ENCODE data around the gene PCSK4.

The PCSK4 gene

GRCh38 chr19:1465191-1466016, 24.7 kb downstream of the PCSK4 start:
- H3K4me3 ChIP-seq (ENCODE audit: low read depth in 1 of 2, low read length in 2 of 2), result no peak overlapping the region
- H3K27me3 ChIP-seq (ENCODE audit: control insufficient read depth in 1 of 2, insufficient read depth in 2 of 2, low read length in 2 of 2), result peaks cover 0 to 48% of the 10 kb centered on the region in 2 donors

GRCh38 chr19:1461862-1462261, 28.3 kb downstream of the PCSK4 start:
- H3K27ac ChIP-seq (ENCODE audit: low read depth, low read length), result no peak overlapping the region
- no peaks in the 10 kb centered on the region for H3K4me1 ChIP-seq (ENCODE audit: insufficient read depth, low read length)
- no peak overlapping the region for H3K9ac ChIP-seq (ENCODE audit: low read length)
- no peak overlapping the region for H3K4me3 ChIP-seq (ENCODE audit: low read depth in 1 of 2, low read length in 2 of 2)
- H3K36me3 ChIP-seq (ENCODE audit: insufficient read depth, low read length), result no peaks in the 10 kb centered on the region
- H3K27me3 ChIP-seq (ENCODE audit: control insufficient read depth in 1 of 2, insufficient read depth in 2 of 2, low read length in 2 of 2), result peaks cover 0 to 35% of the 10 kb centered on the region in 2 donors
- H3K9me3 ChIP-seq (ENCODE audit: low read length), result no peaks in the 10 kb centered on the region

More at GRCh38 chr19:1465191-1466016, 24.7 kb downstream of the PCSK4 start:
- Histone ChIP-seq H3K36me3 (ENCODE audit: insufficient read depth, low read length) (no peaks in the 10 kb centered on the region), H3K27ac (ENCODE audit: low read depth, low read length) (no peak overlapping the region), H3K4me1 (ENCODE audit: insufficient read depth, low read length) (peaks cover 2% of the 10 kb centered on the region), H3K9ac (ENCODE audit: low read length) (no peak overlapping the region), H3K9me3 (ENCODE audit: low read length) (no peaks in the 10 kb centered on the region)

GRCh38 chr19:1460033-1460995, 29.8 kb downstream of the PCSK4 start:
- no peak overlapping the region for H3K27ac ChIP-seq (ENCODE audit: low read depth, low read length)
- H3K4me1 ChIP-seq (ENCODE audit: insufficient read depth, low read length), result no peaks in the 10 kb centered on the region
- H3K36me3 ChIP-seq (ENCODE audit: insufficient read depth, low read length), result no peaks in the 10 kb centered on the region
- H3K4me3 ChIP-seq (ENCODE audit: low read depth in 1 of 2, low read length in 2 of 2), result no peak overlapping the region
- H3K9me3 ChIP-seq (ENCODE audit: low read length), result no peaks in the 10 kb centered on the region
- no peak overlapping the region for H3K9ac ChIP-seq (ENCODE audit: low read length)
- H3K27me3 ChIP-seq (ENCODE audit: control insufficient read depth in 1 of 2, insufficient read depth in 2 of 2, low read length in 2 of 2), result peaks cover 13 to 35% of the 10 kb centered on the region in 2 donors

DNA sequence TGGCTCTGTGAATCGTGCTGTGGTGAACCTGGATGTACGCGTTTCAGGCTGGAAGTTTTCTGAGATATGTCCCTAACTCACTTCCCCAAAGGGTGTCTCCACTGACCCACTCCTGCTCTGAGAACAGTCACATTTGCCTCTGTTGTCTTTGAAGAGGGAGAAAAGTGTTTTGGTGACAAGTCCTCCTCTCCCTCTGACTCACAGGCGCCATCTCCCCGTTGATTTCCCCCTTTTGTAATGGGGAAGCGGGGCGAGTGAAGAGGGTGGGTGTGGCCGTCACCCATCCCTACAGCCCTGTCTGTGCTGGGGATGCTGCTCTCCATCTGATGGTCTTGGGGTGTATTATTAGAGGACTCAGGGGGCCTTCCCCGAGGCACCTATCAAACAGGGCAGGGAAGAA, 30.7 kb downstream of the PCSK4 start:
- Histone ChIP-seq H3K27me3 (ENCODE audit: control insufficient read depth in 1 of 2, insufficient read depth in 2 of 2, low read length in 2 of 2) (peaks cover 13 to 38% of the 10 kb centered on the region in 2 donors), H3K4me3 (ENCODE audit: low read depth in 1 of 2, low read length in 2 of 2) (no peak overlapping the region)

GRCh38 chr19:1457892-1458291, 32.3 kb downstream of the PCSK4 start:
- no peak overlapping the region for H3K9ac ChIP-seq (ENCODE audit: low read length)
- H3K9me3 ChIP-seq (ENCODE audit: low read length), result no peaks in the 10 kb centered on the region
- H3K27me3 ChIP-seq (ENCODE audit: control insufficient read depth in 1 of 2, insufficient read depth in 2 of 2, low read length in 2 of 2), result peaks cover 13 to 53% of the 10 kb centered on the region in 2 donors
- H3K27ac ChIP-seq (ENCODE audit: low read depth, low read length), result no peak overlapping the region
- H3K4me1 ChIP-seq (ENCODE audit: insufficient read depth, low read length), result no peaks in the 10 kb centered on the region
- no peak overlapping the region for H3K4me3 ChIP-seq (ENCODE audit: low read depth in 1 of 2, low read length in 2 of 2)
- no peaks in the 10 kb centered on the region for H3K36me3 ChIP-seq (ENCODE audit: insufficient read depth, low read length)

More for the DNA sequence above, 30.7 kb downstream of the PCSK4 start:
- H3K9me3 ChIP-seq (ENCODE audit: low read length), result no peaks in the 10 kb centered on the region
- no peaks in the 10 kb centered on the region for H3K4me1 ChIP-seq (ENCODE audit: insufficient read depth, low read length)
- H3K27ac ChIP-seq (ENCODE audit: low read depth, low read length), result no peak overlapping the region
- H3K36me3 ChIP-seq (ENCODE audit: insufficient read depth, low read length), result no peaks in the 10 kb centered on the region
- H3K9ac ChIP-seq (ENCODE audit: low read length), result no peak overlapping the region

DNA sequence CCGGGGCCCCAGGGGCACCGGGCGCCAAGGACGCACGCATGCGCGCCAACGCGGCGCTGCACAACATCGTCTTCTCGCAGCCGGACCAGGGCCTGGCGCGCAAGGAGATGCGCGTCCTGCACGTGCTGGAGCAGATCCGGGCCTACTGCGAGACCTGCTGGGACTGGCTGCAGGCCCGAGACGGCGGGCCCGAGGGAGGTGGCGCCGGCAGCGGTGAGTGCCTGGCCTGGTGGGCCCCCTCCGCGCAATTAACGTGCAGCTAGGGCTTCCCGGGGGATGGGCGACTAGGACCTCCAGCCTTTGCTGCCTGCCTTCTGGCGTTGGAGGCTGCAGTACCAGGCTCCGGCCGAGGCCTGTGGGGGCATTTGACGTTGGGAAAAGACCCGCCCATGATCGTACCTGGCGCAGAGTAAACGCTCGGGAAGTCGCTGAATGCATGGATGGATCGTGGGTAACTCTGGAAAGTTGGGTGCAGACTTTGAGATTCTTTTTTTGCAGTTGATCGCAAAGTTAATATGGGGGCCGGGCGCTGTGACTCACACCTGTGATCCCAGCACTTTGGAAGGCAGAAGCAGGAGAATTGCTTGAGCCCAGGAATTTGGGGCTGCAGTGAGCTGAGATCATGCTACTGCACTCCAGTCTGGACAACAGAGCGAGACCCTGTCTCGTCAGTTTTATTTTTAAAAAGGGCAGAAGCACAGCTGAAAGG, 33.0 kb downstream of the PCSK4 start:
- H3K36me3 ChIP-seq (ENCODE audit: insufficient read depth, low read length), result no peaks in the 10 kb centered on the region
- H3K9me3 ChIP-seq (ENCODE audit: low read length), result no peaks in the 10 kb centered on the region
- H3K27me3 ChIP-seq (ENCODE audit: control insufficient read depth in 1 of 2, insufficient read depth in 2 of 2, low read length in 2 of 2), result peaks cover 18 to 60% of the 10 kb centered on the region in 2 donors
- H3K4me3 ChIP-seq (ENCODE audit: low read depth in 1 of 2, low read length in 2 of 2), result no peak overlapping the region
- H3K4me1 ChIP-seq (ENCODE audit: insufficient read depth, low read length), result no peaks in the 10 kb centered on the region
- no peak overlapping the region for H3K27ac ChIP-seq (ENCODE audit: low read depth, low read length)
- H3K9ac ChIP-seq (ENCODE audit: low read length), result no peak overlapping the region

- no peak overlapping the region for H3K27ac ChIP-seq (ENCODE audit: low read depth, low read length)
Observed at GRCh38 chr19:1456121-1456900, 33.8 kb downstream of the PCSK4 start.

GRCh38 chr19:1455336-1456120, 34.6 kb downstream of the PCSK4 start:
- Histone ChIP-seq H3K9me3 (ENCODE audit: low read length) (no peaks in the 10 kb centered on the region), H3K4me3 (ENCODE audit: low read depth in 1 of 2, low read length in 2 of 2) (no peak overlapping the region), H3K9ac (ENCODE audit: low read length) (no peak overlapping the region), H3K27ac (ENCODE audit: low read depth, low read length) (no peak overlapping the region), H3K36me3 (ENCODE audit: insufficient read depth, low read length) (no peaks in the 10 kb centered on the region), H3K4me1 (ENCODE audit: insufficient read depth, low read length) (no peaks in the 10 kb centered on the region), H3K27me3 (ENCODE audit: control insufficient read depth in 1 of 2, insufficient read depth in 2 of 2, low read length in 2 of 2) (peaks cover 31 to 77% of the 10 kb centered on the region in 2 donors)

More at GRCh38 chr19:1456121-1456900, 33.8 kb downstream of the PCSK4 start:
- peaks cover 23 to 69% of the 10 kb centered on the region in 2 donors for H3K27me3 ChIP-seq (ENCODE audit: control insufficient read depth in 1 of 2, insufficient read depth in 2 of 2, low read length in 2 of 2)
- H3K9ac ChIP-seq (ENCODE audit: low read length), result no peak overlapping the region
- H3K36me3 ChIP-seq (ENCODE audit: insufficient read depth, low read length), result no peaks in the 10 kb centered on the region
- no peaks in the 10 kb centered on the region for H3K9me3 ChIP-seq (ENCODE audit: low read length)
- no peak overlapping the region for H3K4me3 ChIP-seq (ENCODE audit: low read depth in 1 of 2, low read length in 2 of 2)
- H3K4me1 ChIP-seq (ENCODE audit: insufficient read depth, low read length), result no peaks in the 10 kb centered on the region

DNA sequence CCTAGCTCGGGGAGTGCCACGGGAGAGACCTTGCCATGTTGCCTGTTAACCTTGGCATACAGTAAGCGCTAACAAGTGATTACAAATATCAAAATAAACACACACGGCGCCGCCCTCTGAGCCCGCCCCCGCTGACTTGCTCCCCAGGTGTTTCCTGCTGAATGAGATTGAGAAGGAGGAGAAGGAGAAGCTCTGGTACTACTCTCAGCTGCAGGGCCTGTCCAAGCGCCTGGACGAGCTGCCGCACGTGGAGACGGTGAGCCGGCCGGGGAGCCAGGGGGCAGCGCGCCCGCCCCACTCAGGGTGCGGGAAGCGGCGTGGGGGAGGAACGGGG, 35.2 kb downstream of the PCSK4 start:
- Histone ChIP-seq H3K4me3 (ENCODE audit: low read depth in 1 of 2, low read length in 2 of 2) (no peak overlapping the region), H3K4me1 (ENCODE audit: insufficient read depth, low read length) (no peaks in the 10 kb centered on the region), H3K27ac (ENCODE audit: low read depth, low read length) (no peak overlapping the region), H3K9me3 (ENCODE audit: low read length) (no peaks in the 10 kb centered on the region), H3K27me3 (ENCODE audit: control insufficient read depth in 1 of 2, insufficient read depth in 2 of 2, low read length in 2 of 2) (peaks cover 37 to 83% of the 10 kb centered on the region in 2 donors), H3K9ac (ENCODE audit: low read length) (no peak overlapping the region), H3K36me3 (ENCODE audit: insufficient read depth, low read length) (no peaks in the 10 kb centered on the region)

All from muscle layer of colon (tissue), 2 donors.